Measurements from ENCODE around the gene HNRNPA3. TPM values are rescaled to one million over a fixed set of nuclear protein-coding genes. Genes with fewer than 3 reads are reported as not detected.
A peak's percentile ranks its signal among the peaks of the same experiment; 100 is the strongest.

Gene HNRNPA3
- total RNA-seq, 1 experiment from 2014 or later, result 328 TPM

GRCh38 chr2:177247693-177248262, 35.2 kb downstream of the HNRNPA3 start:
- POLR2A ChIA-PET, result interaction anchor here (0.8 to 2.2 kb wide), 2 partner anchors 16 to 34 kb away, joined by 3 to 7 read pairs; partner anchors contain the start of gene NFE2L2

More at GRCh38 chr2:177247693-177248262, 35.2 kb downstream of the HNRNPA3 start:
- no peak for DNase-seq (ENCODE audit: low read depth, low spot score)
- Histone ChIP-seq H3K4me2 (ENCODE audit: low read length) (peak overlapping the region; percentile 5; the same call in 1 of the 2 replicates), H2AFZ (ENCODE audit: low read depth, low read length, poor library complexity, severe bottlenecking) (no peak overlapping the region), H3K36me3 (ENCODE audit: control insufficient read depth in 1 of 2, insufficient read depth in 2 of 2, low read length in 2 of 2) (no peaks in the 10 kb centered on the region), H3K9me3 (ENCODE audit: control insufficient read depth in 1 of 2, insufficient read depth in 1 of 2, low read depth in 1 of 2, low read length in 2 of 2) (no peaks in the 10 kb centered on the region), H3K9me2 (ENCODE audit: insufficient read depth) (no peaks in the 10 kb centered on the region), H3K27ac (ENCODE audit: low read depth, low read length) (no peak overlapping the region), H3K4me1 (ENCODE audit: control insufficient read depth in 1 of 2, insufficient read depth in 2 of 2, low read length in 2 of 2) (peaks cover 58 to 92% of the 10 kb centered on the region in 2 experiments), H3K79me2 (ENCODE audit: insufficient read depth, low read length) (peaks cover 100% of the 10 kb centered on the region), H4K20me1 (ENCODE audit: insufficient read depth) (peaks cover 3% of the 10 kb centered on the region; the same call in 1 of the 2 replicates), H3K27me3 (ENCODE audit: insufficient read depth, low read length) (no peaks in the 10 kb centered on the region), H3K4me3 (replicated peaks in 1 of 2; ENCODE audit: low read depth in 1 of 2, low read length in 2 of 2) (no peak overlapping the region), H3K9ac (ENCODE audit: low read length) (0 out of 2 replicates have a peak overlapping the region, but pooled peaks have one; percentile 16)
- BruUV-seq (replicated peaks), result no TSS peak
- ATAC-seq, result no peak
- intact Hi-C loops (cut with micrococcal nuclease), result no loop called here
- no peak for TF ChIP-seq ATF3 (IDR thresholded peaks at IDR 0.05)
- no peak for TF ChIP-seq ZFX (IDR thresholded peaks at IDR 0.05)
- TF ChIP-seq POLR2A (IDR thresholded peaks at IDR 0.05; ENCODE audit: borderline replicate concordance, extremely low read depth, insufficient read depth, insufficient read length), result no peak
- TF ChIP-seq REST (IDR thresholded peaks at IDR 0.05; ENCODE audit: low read depth), result no peak
- no peak for TF ChIP-seq EZH2phosphoT487 (IDR thresholded peaks at IDR 0.05; ENCODE audit: borderline replicate concordance)
- no peak for TF ChIP-seq SRF (IDR thresholded peaks at IDR 0.05; ENCODE audit: low read depth)
- no peak for TF ChIP-seq YY1 (IDR thresholded peaks at IDR 0.05; ENCODE audit: extremely low read depth, insufficient replicate concordance, low read depth, low read length)
- TF ChIP-seq POLR2AphosphoS5 (IDR thresholded peaks at IDR 0.05; ENCODE audit: low read depth, low read length), result no peak; the same call in 1 of the 2 replicates
- TF ChIP-seq TCF7L2 (IDR thresholded peaks at IDR 0.05; ENCODE audit: borderline replicate concordance, extremely low read depth, insufficient read depth, insufficient read length), result no peak
- no peak for TF ChIP-seq SIN3A (IDR thresholded peaks at IDR 0.05; ENCODE audit: low read depth)
- TF ChIP-seq CTCF (IDR thresholded peaks at IDR 0.05 in 2 of 3, conservative IDR thresholded peaks at IDR 0.05 in 1 of 3; ENCODE audit: borderline replicate concordance in 1 of 3, insufficient read depth in 1 of 3, low read depth in 2 of 3, low read length in 2 of 3), result no peak
- TF ChIP-seq FOSL1 (IDR thresholded peaks at IDR 0.05; ENCODE audit: low read depth), result no peak
- TF ChIP-seq SP1 (IDR thresholded peaks at IDR 0.05; ENCODE audit: low read depth), result no peak
- TF ChIP-seq RAD21 (IDR thresholded peaks at IDR 0.05; ENCODE audit: low read depth), result no peak
- no peak for TF ChIP-seq JUND (IDR thresholded peaks at IDR 0.05)
- RAD21 ChIA-PET (ENCODE audit: low non-redundant PET in 1 of 2, low total read pairs in 2 of 2, uncharacterized antibody in 2 of 2, unreplicated experiment in 2 of 2), result interaction anchor here in 1 of 2 experiments (0.7 kb wide), 1 partner anchor 84 kb away, joined by 4 read pairs; no protein-coding TSS in a partner anchor
- CTCF ChIA-PET, result interaction anchor here (0.7 kb wide), 1 partner anchor 16 kb away, joined by 3 read pairs; no protein-coding TSS in a partner anchor
